ENCODE data around the gene USP2. TPM values are rescaled to one million over a fixed set of nuclear protein-coding genes. Genes with fewer than 3 reads are reported as not detected.

USP2 gene
- total and polyA plus RNA-seq, 2 of the 8 experiments (the other 6 are each of a cell fraction or from before 2014, with no cell fraction given), result 2.2 to 6.9 TPM

- TF ChIP-seq RNF2 (IDR thresholded peaks at IDR 0.05; ENCODE audit: borderline replicate concordance, low read depth, low read length, missing control alignments, poor library complexity, severe bottlenecking) (no peak), SP2 (IDR thresholded peaks at IDR 0.05; ENCODE audit: low read length) (no peak), HDAC6 (IDR thresholded peaks at IDR 0.05; ENCODE audit: low read depth, low read length) (no peak), POU5F1 (IDR thresholded peaks at IDR 0.05; ENCODE audit: low read depth, low read length) (no peak), RAD21 (IDR thresholded peaks at IDR 0.05 in 1 of 2, conservative IDR thresholded peaks at IDR 0.05 in 1 of 2; ENCODE audit: low read depth in 2 of 2, low read length in 2 of 2) (peak in 1 of 2 experiments; percentile 9; a peak in 1 of 4 replicates), YY1 (IDR thresholded peaks at IDR 0.05; ENCODE audit: low read depth, low read length) (no peak), KDM5A (IDR thresholded peaks at IDR 0.05; ENCODE audit: low read length) (no peak), SRF (IDR thresholded peaks at IDR 0.05; ENCODE audit: low read depth, low read length) (no peak), EZH2 (IDR thresholded peaks at IDR 0.05; ENCODE audit: low read depth, low read length, severe bottlenecking) (no peak)
- TF ChIP-seq, protein P1, sequence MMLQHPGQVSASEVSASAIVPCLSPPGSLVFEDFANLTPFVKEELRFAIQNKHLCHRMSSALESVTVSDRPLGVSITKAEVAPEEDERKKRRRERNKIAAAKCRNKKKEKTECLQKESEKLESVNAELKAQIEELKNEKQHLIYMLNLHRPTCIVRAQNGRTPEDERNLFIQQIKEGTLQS (IDR thresholded peaks at IDR 0.05; ENCODE audit: insufficient read depth, low read depth, low read length), result no peak
- TF ChIP-seq, protein P2, sequence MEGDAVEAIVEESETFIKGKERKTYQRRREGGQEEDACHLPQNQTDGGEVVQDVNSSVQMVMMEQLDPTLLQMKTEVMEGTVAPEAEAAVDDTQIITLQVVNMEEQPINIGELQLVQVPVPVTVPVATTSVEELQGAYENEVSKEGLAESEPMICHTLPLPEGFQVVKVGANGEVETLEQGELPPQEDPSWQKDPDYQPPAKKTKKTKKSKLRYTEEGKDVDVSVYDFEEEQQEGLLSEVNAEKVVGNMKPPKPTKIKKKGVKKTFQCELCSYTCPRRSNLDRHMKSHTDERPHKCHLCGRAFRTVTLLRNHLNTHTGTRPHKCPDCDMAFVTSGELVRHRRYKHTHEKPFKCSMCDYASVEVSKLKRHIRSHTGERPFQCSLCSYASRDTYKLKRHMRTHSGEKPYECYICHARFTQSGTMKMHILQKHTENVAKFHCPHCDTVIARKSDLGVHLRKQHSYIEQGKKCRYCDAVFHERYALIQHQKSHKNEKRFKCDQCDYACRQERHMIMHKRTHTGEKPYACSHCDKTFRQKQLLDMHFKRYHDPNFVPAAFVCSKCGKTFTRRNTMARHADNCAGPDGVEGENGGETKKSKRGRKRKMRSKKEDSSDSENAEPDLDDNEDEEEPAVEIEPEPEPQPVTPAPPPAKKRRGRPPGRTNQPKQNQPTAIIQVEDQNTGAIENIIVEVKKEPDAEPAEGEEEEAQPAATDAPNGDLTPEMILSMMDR (IDR thresholded peaks at IDR 0.05; ENCODE audit: control extremely low read depth in 1 of 3, insufficient read depth in 1 of 3, low read depth in 1 of 3, low read length in 3 of 3), result peak in 2 of 3 experiments; percentile 20 to 26; a peak in 2 of 4 replicates
These were observed 35.4 kb upstream of the USP2 start (continued) for GRCh38 chr11:119416606-119417580.
